Activated T-cell treated with anti-CD3 and anti-CD28 coated beads for 24 hours (primary cell): ENCODE data around the gene BAIAP2L2.

Experiments used
- DNase-seq: peaks from one replicate; pipeline ENCODE4 v3.0.0-alpha.2; 2020; ENCODE audit warnings: low read depth

The BAIAP2L2 gene

DNA sequence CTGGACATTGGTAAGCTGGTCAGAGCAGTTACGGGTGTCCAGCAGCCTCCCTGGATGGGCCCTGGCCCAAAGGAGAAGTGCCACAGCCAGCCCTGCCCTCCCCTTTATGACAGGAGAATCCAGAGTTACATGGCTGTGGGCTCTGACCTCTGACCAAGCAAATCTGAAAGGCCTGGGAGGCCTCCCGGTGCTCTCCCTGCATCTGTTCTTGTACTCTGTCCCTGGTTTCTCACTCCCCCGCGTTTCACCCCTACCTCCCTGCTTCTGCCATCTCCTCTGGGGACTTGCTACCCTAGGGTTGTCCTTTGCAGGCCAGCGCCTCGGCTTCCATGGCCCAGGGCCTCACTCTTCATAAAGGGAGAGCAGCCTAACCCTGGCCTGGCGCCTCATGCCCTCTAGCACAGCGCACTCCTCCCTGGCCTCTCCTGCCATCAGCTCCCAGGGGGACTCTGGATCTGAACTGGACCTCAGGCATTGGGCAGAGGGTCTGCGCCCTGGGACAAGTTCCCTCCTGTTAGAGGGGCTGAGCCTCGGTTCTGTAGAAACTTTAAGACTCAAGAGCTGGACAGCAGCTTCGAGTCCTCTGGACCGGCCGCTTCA lies 42.6 kb downstream of the BAIAP2L2 start:
- no peak for DNase-seq

DNA sequence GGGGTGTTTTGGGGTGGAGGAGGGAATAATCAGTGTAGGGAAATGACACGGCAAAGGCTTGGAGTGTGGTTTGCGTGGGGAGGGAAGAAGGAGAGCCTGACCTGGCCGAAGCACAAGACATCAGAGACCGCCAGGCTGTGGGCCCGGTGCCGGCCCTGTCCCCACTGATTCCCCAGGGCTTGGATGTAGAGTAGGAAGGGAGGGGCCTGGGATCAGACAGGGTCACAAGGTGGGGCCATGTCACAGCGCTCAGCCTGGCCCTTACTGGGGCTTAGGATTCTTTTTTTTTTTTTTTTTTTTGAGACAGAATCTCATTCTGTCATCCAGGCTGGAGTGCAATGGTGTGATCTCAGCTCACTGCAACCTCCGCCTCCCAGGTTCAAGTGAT lies 43.5 kb downstream of the BAIAP2L2 start:
- no peak for DNase-seq

DNA sequence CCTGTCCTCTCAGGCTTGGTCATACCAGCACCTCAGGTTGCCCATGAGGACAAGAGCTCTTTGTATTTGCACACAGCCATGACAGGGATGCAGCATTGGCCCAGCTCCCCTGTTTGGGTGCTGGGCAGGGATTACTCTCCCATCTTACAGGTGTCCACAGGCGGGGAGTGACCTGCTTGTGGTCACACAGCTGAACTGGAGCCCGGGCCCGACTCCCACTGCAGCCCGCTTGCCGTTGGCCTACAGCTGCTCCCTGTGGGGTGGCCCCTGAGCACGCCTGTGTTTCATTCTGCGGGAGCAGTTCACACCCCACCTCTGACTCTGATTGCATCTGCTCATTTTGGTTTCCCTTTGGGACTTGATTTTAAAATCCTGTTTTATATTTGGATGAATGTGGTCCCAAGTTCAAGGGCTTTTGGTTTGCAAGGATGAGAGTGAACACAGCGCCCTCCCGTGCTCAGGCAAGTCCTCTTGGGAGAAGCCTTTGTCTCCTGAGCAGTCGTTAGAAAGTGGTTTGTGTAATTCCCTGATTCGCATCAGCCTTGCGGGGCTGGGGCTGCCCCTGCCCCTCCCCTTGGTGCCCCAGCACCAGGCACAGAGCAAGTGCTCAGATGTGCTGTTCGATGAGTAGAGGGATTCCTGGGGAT lies 44.0 kb downstream of the BAIAP2L2 start:
- no peak for DNase-seq

DNA sequence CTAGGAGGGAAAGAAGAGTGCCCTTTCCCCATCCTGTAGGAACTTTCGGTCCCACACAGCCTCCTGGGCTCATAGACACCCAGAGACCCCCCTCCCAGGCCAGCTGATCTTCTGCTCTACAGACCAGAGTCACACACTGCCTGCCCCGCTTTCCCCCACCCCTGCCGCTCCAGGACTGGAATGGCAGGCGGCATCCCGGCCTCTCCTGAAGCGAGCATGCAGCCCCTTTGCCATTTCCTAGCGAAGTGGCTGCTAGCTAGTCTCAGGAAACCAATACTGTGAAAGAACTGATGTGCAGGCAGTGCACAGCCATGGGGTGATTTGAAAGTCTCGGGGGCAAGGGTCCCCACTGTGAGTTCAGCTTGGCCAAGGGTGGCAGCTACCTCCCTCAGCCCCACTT lies 44.9 kb downstream of the BAIAP2L2 start:
- DNase-seq, result no peak

DNA sequence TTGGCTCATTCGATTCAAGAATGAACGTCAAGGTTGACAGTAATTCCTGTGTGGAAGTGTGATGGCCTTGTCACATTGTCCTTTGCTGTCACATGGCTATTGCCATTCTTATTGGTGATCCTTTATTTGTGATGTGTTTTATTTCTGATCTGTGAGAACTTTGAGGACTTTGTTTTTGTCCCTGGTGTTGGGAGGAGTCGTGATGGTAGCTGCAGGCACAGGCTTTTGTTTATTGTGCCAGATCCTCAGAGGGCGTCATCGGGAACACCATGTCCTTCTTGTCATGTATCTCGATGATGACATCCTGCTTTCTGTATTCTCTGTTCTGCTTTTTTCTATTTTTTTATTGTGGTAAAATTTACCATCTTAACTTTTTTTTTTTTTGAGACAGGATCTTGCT lies 47.7 kb downstream of the BAIAP2L2 start:
- DNase-seq, result no peak

DNA sequence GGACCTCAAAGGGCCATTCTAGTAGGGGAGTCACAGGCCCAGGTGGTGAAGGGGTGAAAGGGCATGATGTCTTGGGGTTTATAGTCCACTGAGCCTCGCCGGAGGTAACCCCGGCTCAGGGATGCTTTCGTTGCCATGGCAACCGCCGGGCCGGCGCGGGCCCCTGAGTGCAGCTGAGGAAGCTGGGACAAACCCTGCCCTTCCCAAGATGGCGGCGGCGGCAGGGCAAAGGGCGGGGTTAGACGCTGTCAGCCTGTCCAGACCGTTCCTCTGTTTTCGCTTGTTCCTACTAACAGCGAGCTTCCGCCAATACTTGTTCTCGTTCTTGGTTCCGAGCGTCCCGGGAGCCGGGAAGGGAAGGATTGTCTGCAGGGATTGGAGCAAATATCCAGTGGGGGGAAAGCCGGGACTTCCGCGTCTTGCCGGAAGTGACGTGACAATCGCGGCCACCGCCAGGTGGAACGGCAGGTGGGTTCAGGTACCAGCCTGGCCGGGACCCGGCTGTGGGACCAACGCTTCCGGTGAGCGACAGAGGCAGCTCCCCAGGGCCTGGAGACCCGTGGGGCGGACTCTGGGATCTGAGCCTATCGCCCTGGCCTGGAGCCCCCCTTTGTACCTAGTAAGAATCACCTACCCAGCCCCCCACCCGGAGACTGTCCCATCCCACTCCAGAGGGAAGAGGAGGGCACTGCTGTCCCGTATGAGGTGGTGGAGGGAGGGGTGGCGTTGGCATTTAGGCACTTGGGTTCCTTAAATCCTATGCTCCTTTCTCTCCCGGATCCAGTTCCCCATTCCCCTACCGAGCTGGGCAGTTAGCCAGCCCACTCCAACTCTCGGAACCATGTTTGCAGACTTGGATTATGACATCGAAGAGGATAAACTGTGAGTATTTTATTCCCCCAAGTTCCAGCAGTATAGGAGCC lies 53.3 kb downstream of the BAIAP2L2 start, which contains the start of gene PICK1:
Gene PICK1 (plus strand): TSS at position 436 of the 923 bp plus-strand sequence. CDS start 406 bp downstream, at position 842.
- DNase-seq, result peak; percentile 71

DNA sequence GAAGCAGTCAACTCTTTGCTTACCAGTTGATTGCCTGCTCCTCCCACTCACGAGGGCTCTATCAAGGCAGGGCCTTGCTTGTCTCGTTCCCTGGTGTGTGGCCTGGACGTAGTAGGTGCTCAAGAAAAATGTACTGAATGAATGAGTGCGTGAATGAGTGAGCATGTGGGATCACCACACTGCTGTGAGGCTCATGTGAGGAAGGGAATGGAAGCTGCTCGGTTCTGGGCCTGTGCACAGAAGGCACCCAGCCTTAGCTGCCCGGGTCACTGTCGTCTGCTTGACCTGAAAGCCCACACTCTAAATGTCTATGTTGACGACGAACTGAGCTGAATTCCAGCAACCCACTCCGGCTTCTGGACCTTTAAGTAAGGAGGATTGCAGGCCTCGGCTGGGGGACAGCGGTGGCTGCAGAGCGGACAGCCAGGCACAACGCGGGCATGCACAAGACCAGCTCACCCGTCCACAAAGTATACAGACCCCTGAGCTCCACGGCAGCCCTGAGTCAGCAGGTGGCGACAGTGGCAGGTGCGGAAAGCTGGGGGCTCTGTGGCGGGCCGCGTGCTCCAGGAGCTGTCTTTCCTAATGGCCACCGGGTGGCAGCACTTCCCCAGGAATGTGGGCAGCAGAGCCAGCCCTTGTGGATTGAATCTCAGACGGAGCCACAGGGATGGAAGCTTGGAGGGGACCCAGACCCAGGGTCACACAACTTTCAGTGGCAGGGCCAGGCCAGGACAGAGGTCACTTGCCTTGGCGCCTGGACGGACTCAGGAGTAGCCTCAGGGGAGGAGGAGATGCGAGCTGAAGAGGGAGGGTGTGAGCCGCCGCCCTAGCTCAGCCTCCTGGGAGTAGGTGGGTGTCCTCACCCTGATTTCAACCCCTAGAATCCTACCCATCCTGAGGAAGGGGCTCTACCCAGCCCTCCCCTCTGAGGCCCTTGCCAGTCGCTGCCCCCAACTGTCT lies 58.3 kb downstream of the BAIAP2L2 start:
- DNase-seq, result peak; percentile 65

DNA sequence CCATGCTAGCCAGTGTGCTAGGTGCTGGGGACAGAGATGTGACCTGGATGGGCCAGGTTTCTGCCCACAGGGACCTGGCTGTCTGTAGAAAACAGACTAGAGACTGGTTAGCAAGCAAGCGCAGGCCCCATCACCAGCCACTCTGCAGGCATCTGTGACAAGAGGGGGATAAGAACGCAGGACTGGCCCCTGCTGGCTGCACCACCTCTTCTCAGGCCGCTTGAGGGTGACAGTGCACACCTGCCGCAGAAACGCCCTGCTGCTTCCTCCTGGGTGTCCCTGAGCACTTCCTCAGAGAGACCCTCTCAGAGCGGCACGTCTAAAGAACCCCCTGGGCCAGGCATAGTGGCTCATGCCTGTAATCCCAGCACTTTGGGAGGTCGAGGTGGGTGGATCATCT lies 59.2 kb downstream of the BAIAP2L2 start:
- no peak for DNase-seq

DNA sequence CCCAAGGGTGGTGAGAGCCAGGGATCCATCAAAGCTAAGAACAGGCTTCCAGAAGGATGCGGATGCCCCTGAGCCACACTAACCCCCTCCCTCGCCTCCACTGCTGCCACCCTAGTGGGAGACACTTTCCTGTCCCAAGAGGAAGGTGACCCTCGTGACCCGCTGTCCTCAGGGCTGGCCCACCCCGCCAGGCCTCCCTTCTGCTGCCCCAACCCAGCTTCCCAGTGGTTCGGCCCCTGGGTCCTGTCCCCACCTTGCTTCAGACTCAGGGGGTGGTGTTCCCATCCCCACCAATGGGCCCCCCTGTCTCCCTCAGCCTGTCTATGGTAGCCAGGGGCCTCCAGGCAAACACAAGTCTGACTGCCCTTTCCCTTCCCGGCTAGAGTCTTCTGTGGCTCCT lies 59.8 kb downstream of the BAIAP2L2 start:
- DNase-seq, result no peak

DNA sequence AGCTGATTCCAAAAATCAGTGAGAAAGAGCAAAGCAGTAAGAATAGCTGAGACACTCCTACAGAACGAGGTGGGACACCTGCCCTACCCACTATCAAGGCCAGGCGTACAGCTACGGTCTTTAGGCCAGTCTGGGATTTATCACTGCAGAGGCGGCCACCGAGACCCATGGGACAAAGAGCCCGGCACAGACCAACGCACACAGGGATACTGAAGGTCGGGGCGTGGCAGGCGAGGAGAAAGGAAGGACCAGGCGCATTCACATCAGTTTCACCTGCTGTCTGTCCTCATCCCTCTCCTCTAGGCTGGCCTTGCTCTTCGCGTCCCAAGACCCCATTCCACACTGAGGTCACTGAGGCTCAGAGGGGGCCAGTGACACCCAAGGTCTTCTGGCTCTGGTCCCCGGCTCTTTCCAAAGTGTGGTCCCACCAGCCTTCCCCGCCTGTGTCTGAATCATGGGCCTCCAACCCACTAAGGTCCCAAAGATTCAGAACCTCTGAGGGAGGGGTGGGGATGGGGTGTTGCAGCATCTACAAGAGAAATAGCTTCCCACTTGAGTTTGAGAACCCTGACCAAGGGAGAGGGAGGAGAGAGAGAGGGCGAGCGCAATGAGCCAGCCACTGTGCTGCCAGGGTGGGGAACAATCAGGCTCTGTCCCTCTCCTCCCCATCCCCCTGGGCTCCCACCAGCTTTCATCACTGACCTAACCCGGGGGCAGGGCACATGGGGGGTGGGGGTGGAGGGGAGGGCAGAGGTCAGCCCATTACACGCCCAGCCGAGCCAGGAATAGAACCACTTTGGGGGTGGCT lies 60.5 kb downstream of the BAIAP2L2 start:
- DNase-seq, result no peak

DNA sequence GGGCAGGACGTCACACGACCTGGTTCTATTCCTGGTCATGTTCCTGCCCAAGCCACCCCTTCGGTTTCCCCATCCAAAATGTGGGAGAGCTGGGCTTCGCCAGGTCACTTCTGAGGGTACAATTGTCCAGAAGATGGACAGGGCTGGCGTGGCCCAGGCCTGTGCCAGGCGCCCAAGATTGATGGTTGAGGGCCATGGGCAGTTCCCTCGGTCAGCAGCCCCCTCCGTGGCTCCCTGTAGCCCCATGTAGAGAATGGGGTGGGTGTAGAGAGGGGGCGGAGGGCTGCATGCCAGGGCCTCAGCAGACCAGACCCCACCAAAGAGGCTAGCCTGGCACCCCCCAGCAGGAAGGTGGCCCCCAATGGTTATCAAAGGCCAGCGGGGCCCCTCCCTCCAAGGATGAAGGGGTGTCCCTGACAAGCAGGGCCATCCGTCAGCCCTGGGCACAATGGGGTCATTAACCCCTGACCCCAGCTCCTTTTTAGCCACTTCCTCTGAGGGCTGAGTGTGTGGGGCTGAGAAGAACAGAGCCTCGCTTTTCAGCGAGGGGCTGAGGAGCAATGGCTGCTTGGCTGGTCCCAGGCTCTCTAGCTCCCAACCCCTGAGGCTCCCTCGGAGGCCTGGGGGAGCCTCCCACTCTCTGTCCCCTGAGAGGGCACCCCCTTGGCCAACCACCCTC lies 64.3 kb downstream of the BAIAP2L2 start:
- no peak for DNase-seq

DNA sequence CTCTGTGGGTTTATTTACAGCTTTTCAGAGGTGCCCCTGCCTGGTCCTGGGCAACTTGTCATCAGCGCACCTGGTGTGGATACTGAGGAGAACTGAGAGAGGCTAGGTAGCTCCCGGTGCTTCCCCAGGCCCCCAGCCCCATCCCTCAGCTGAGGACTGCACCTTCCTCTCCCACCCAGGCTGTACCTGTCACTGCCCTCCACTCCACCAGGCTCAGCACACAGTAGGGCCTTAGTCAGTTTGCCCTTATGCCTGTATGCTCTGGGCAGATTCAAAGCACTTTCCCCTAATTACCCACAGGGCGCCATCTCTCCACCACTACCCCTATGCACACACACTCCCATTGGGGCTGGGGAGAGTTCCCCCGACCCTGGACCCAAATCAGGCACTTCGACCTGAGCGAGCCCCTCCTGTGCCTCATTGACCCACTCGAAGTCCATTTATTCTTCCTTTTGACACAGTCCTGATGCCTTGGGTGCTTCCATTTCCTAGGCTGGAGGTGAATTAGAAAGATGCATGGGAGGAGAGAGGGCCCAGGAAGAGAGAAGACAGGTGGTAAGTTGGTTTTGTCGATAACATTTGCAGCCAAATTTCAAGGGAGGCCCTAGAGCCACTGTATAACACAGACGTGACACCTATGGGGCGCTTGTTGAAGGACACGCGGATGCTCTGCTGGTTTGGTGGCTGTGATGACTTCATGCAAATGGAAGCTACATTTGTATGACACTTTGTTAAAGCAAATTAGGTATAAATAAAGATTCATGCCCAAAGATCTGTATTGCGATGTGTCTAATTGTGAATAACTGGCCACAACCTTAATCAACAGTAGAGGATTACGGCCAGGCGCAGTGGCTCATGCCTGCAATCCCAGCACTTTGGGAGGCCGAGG lies 67.1 kb downstream of the BAIAP2L2 start:
- DNase-seq, result no peak

DNA sequence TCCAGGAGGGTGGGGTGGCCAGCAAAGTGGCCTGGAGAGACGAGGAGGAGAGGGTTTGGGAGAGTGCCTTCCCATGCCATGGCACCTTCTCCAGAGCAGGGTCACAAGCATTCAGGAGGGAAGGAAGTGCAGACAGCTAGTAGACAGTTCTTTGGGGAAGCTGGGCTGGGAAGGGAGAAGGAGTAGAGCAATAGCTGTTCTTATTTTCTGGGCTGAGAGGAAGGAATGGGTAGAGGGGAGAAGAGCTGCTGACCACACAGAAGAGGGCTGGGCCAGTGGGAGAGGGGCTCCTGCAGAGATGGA lies 68.0 kb downstream of the BAIAP2L2 start:
- DNase-seq, result no peak

DNA sequence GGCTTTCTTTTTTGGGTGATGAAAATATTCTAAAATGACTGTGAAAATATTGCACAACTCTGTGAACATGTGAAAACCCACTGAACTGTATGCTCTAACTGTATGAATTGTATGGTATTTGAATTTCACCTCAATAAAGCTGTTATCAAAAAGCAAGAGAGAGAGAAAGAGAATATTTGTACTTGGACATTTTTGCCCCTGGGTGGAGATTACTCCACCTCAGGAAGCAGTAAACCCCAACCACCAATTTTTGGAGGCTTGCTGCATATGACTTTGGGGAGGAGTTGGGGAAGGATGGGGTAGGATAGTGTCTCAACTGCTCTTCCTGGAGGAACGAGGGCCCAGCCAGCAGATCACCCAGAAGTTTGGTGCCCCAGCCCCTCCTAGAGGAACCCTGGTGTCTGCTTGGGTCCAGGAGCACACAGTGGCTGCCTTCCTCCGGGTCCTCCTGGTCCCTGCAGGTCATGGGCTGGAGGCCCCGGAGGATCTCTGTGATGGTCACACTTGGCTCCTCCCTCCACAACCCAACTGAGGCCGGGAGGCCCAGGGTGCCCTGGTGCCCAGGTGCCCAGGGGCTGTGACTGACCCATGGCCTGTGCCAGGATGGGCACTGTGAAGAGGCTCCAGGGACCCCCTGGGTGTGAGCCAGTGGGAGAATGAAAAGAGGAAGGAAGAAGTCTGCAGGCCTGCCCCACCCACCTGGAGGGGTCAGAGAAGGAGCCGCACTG lies 68.6 kb downstream of the BAIAP2L2 start:
- no peak for DNase-seq

DNA sequence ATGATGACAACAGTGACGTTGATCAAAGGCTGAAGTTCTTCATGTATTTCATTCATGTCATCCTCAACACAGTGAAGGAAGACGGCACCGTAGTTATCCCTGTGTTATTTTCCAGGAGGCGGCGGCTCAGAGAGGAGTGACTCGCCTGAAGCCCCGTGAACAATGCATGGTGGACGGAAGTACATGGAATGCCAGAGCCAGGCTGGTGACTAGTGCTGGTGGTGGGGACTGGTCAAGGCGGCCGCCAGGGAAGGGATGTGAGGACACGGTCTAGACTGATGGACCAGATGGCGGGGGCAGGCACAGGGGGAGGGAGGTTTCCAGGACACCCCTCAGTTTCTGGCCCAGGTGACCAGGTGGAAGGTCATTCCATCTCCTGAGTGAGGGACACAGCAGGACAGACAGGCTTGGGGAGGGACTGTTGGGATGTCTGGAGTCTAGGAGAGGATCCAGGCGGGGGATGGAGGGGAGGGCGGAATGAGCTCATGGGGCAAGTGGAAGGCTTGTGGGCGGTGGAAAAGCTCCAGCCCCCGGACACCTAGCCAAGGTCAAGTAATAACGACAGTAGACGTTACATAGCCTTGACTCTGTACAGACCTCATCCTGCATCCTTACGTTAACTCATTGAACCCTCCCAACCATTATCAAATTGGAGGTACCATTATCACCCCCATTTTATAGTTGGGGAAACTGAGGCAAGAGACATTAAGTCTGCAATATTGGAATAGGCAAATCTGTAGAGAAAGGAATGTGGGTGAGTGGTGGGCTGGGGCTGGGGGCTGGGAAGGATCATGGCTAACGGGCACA lies 69.3 kb downstream of the BAIAP2L2 start:
- no peak for DNase-seq

DNA sequence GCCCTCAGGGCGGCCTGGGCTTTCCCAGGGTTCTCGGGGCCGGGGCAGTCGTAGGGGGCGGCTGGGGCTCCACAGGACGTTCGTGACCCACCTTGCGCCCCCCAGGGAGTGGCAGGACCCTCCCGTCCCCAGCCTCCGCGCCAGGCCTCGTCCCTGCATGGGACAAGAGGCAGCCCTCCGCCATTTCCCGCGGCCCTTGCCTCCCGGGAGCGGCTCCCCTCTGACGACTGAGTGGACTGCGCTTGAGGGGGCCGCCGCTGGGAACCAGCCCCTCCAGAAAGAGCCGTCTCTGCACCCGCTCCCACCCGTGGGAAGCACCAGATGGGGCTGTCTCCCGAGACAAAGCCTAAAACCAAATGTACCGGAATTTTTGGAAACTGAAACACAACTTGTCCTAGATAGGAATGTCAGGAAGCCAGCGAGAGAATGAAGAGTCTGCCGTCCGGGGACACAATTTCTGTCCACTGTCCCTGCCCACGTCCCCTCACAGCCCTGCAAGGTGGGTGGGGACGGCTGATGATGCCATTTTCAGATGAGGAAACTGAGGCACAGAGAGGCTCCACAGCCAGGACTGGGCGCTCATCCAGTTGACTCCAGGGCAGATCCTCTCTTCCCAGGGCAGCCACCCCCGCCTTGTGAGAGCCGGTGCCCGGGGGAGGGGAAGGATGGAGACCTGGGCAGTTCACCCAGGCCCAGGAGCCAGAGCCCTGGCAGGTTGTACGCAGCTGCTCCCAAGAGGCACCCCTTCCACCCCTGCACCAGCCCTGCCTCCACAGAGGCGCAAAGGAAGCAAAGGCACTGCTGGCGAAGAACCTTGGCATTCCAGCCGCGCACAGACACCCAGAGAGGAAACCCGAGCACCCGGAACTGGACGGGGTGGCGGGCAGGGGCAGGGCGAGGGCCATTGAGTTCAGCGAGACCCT lies 71.3 kb downstream of the BAIAP2L2 start:
- DNase-seq, result no peak

DNA sequence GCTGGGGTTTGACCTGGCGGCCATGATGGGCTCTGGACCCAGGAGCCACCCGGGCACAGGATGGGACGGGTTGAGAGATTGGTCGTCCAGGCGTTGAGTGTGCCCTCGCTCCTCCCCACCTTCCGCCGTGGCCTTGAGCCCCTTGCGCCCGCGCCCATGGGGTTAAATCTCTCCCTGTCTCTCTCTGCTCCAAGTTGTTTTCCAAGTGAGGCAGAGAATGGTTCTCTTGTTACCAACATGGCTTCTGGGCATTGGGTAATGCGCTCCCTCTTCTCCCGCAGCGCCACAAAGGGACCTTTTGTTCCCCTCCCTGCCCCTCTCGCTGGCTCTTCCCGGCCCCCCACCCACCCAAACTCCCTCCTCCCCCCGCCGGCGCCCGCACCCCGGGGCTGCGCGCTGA lies 72.1 kb downstream of the BAIAP2L2 start:
- DNase-seq, result no peak
